SK-N-SH treated with all-trans-retinoic acid at 6 μM for 48 hours (cell line): ENCODE results near the gene THRB.

Experiments
- ATAC-seq: fragments of 200-7000 bp; cut with Tn5 transposase; 3 replicates; pipeline ENCODE4 v1.9.1; 2020; ENCODE audit warnings: mild to moderate bottlenecking, moderate library complexity
- ARNTL ChIP-seq: fragments of 450-650 bp; formaldehyde crosslinking; IDR thresholded peaks from 2 replicates; pipeline ENCODE4 v1.5.0; 2020; ENCODE audit warnings: low read depth, mild to moderate bottlenecking, moderate library complexity, borderline replicate concordance
- BACH2 ChIP-seq: fragments of 250-450 bp; sonication (Bioruptor Pico); IDR thresholded peaks from 2 replicates; pipeline ENCODE4 v1.9.0; 2021; ENCODE audit warnings: mild to moderate bottlenecking, borderline replicate concordance
- CSDC2 ChIP-seq: fragments of 250-450 bp; sonication (Bioruptor Pico); IDR thresholded peaks from 2 replicates; pipeline ENCODE4 v1.5.0; 2020; ENCODE audit warnings: mild to moderate bottlenecking, moderate library complexity
- ESRRG ChIP-seq: fragments of 250-450 bp; sonication (Bioruptor Pico); IDR thresholded peaks from 2 replicates; pipeline ENCODE4 v1.6.1; 2021; ENCODE audit warnings: mild to moderate bottlenecking
- GLIS3 ChIP-seq: fragments of 250-450 bp; sonication (Bioruptor Pico); IDR thresholded peaks from 2 replicates; pipeline ENCODE4 v1.5.0; 2020; ENCODE audit warnings: mild to moderate bottlenecking, moderate library complexity
- ISL1 ChIP-seq: fragments of 250-450 bp; sonication (Bioruptor Pico); IDR thresholded peaks from 2 replicates; pipeline ENCODE4 v2.1.2; 2022; ENCODE audit warnings: mild to moderate bottlenecking, moderate library complexity
- OSR1 ChIP-seq: fragments of 250-450 bp; sonication (Bioruptor Pico); IDR thresholded peaks from 2 replicates; pipeline ENCODE4 v1.8.0; 2022; ENCODE audit warnings: moderate library complexity, mild to moderate bottlenecking, inconsistent platforms
- POU6F1 ChIP-seq: fragments of 250-450 bp; sonication (Bioruptor Pico); IDR thresholded peaks from 2 replicates; pipeline ENCODE4 v1.8.0; 2021; ENCODE audit warnings: low read depth, mild to moderate bottlenecking, moderate library complexity, borderline replicate concordance
- PPARA ChIP-seq: fragments of 250-450 bp; sonication (Bioruptor Pico); IDR thresholded peaks from 2 replicates; pipeline ENCODE4 v1.5.0; 2020; ENCODE audit warnings: mild to moderate bottlenecking, borderline replicate concordance
- RARB ChIP-seq: fragments of 250-450 bp; sonication (Bioruptor Pico); IDR thresholded peaks from 2 replicates; pipeline ENCODE4 v1.8.0; 2021; ENCODE audit warnings: mild to moderate bottlenecking, moderate library complexity
- SNAI2 ChIP-seq: fragments of 250-450 bp; sonication (Bioruptor Pico); IDR thresholded peaks from 2 replicates; pipeline ENCODE4 v1.5.0; 2020; ENCODE audit warnings: mild to moderate bottlenecking, moderate library complexity
- TCF4 ChIP-seq: fragments of 250-450 bp; sonication (Bioruptor Pico); IDR thresholded peaks from 2 replicates; pipeline ENCODE4 v1.8.0; 2021; ENCODE audit warnings: mild to moderate bottlenecking, moderate library complexity, borderline replicate concordance
- TSHZ2 ChIP-seq: fragments of 250-450 bp; sonication (Bioruptor Pico); IDR thresholded peaks from 2 replicates; pipeline ENCODE4 v1.5.0; 2020; ENCODE audit warnings: mild to moderate bottlenecking, moderate library complexity
- ZC3H10 ChIP-seq: fragments of 250-450 bp; sonication (Bioruptor Pico); IDR thresholded peaks from 2 replicates; pipeline ENCODE4 v1.5.1; 2021; ENCODE audit warnings: mild to moderate bottlenecking, moderate library complexity
- ZFP3 ChIP-seq: fragments of 250-450 bp; sonication (Bioruptor Pico); IDR thresholded peaks from 2 replicates; pipeline ENCODE4 v1.5.0; 2020; ENCODE audit warnings: mild to moderate bottlenecking, moderate library complexity
- ZFP30 ChIP-seq: fragments of 450-650 bp; formaldehyde crosslinking; IDR thresholded peaks from 2 replicates; pipeline ENCODE4 v1.5.0; 2022; ENCODE audit warnings: mild to moderate bottlenecking, moderate library complexity
- ZNF565 ChIP-seq: fragments of 450-650 bp; formaldehyde crosslinking; conservative IDR thresholded peaks from 2 replicates; pipeline ENCODE4 v1.5.0; 2020; ENCODE audit warnings: low read depth, mild to moderate bottlenecking, moderate library complexity
- ZNF70 ChIP-seq: fragments of 450-650 bp; formaldehyde crosslinking; IDR thresholded peaks from 2 replicates; pipeline ENCODE4 v1.5.0; 2020; ENCODE audit warnings: mild to moderate bottlenecking, moderate library complexity
- ZNF8 ChIP-seq: fragments of 450-650 bp; formaldehyde crosslinking; IDR thresholded peaks from 2 replicates; pipeline ENCODE4 v1.5.0; 2020; ENCODE audit warnings: mild to moderate bottlenecking, moderate library complexity
- TF ChIP-seq, protein P1 (sequence below): fragments of 250-450 bp; sonication (Bioruptor Pico); IDR thresholded peaks from 2 replicates; pipeline ENCODE4 v1.5.1; 2020; ENCODE audit warnings: low read depth, mild to moderate bottlenecking, moderate library complexity
- TF ChIP-seq, protein P2 (sequence below): fragments of 250-450 bp; sonication (Bioruptor Pico); IDR thresholded peaks from 2 replicates; pipeline ENCODE4 v1.8.0; 2020; ENCODE audit warnings: mild to moderate bottlenecking, moderate library complexity, borderline replicate concordance
- TF ChIP-seq, protein P3 (sequence below): fragments of 250-450 bp; sonication (Bioruptor Pico); IDR thresholded peaks from 2 replicates; pipeline ENCODE4 v1.5.1; 2021; ENCODE audit warnings: mild to moderate bottlenecking, moderate library complexity

The THRB gene

GRCh38 chr3:24530471-24530870 is 35.8 kb upstream of the THRB start:
- ATAC-seq = no peak
- TF ChIP-seq RARB (CRISPR knock-in tag) = no peak
- no peak for TF ChIP-seq ZFP3 (CRISPR knock-in tag)
- TF ChIP-seq TCF4 (CRISPR knock-in tag) = no peak
- TF ChIP-seq ISL1 (CRISPR knock-in tag) = no peak
- TF ChIP-seq ARNTL (CRISPR knock-in tag) = no peak
- no peak for TF ChIP-seq ZNF70
- no peak for TF ChIP-seq TSHZ2 (CRISPR knock-in tag)
- TF ChIP-seq, protein P1, sequence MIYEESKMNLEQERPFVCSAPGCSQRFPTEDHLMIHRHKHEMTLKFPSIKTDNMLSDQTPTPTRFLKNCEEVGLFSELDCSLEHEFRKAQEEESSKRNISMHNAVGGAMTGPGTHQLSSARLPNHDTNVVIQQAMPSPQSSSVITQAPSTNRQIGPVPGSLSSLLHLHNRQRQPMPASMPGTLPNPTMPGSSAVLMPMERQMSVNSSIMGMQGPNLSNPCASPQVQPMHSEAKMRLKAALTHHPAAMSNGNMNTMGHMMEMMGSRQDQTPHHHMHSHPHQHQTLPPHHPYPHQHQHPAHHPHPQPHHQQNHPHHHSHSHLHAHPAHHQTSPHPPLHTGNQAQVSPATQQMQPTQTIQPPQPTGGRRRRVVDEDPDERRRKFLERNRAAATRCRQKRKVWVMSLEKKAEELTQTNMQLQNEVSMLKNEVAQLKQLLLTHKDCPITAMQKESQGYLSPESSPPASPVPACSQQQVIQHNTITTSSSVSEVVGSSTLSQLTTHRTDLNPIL (CRISPR knock-in tag) = no peak
- TF ChIP-seq POU6F1 (CRISPR knock-in tag) = no peak
- TF ChIP-seq CSDC2 = no peak
- TF ChIP-seq GLIS3 (CRISPR knock-in tag) = no peak
- TF ChIP-seq OSR1 (CRISPR knock-in tag) = no peak
- no peak for TF ChIP-seq SNAI2 (CRISPR knock-in tag)
- no peak for TF ChIP-seq ZC3H10 (CRISPR knock-in tag)
- TF ChIP-seq ZNF8 = no peak
- TF ChIP-seq, protein P2, sequence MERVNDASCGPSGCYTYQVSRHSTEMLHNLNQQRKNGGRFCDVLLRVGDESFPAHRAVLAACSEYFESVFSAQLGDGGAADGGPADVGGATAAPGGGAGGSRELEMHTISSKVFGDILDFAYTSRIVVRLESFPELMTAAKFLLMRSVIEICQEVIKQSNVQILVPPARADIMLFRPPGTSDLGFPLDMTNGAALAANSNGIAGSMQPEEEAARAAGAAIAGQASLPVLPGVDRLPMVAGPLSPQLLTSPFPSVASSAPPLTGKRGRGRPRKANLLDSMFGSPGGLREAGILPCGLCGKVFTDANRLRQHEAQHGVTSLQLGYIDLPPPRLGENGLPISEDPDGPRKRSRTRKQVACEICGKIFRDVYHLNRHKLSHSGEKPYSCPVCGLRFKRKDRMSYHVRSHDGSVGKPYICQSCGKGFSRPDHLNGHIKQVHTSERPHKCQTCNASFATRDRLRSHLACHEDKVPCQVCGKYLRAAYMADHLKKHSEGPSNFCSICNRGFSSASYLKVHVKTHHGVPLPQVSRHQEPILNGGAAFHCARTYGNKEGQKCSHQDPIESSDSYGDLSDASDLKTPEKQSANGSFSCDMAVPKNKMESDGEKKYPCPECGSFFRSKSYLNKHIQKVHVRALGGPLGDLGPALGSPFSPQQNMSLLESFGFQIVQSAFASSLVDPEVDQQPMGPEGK (CRISPR knock-in tag) = no peak
- TF ChIP-seq, protein P3, sequence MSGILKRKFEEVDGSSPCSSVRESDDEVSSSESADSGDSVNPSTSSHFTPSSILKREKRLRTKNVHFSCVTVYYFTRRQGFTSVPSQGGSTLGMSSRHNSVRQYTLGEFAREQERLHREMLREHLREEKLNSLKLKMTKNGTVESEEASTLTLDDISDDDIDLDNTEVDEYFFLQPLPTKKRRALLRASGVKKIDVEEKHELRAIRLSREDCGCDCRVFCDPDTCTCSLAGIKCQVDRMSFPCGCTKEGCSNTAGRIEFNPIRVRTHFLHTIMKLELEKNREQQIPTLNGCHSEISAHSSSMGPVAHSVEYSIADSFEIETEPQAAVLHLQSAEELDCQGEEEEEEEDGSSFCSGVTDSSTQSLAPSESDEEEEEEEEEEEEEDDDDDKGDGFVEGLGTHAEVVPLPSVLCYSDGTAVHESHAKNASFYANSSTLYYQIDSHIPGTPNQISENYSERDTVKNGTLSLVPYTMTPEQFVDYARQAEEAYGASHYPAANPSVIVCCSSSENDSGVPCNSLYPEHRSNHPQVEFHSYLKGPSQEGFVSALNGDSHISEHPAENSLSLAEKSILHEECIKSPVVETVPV (CRISPR knock-in tag) = no peak
- no peak for TF ChIP-seq BACH2 (CRISPR knock-in tag)

DNA sequence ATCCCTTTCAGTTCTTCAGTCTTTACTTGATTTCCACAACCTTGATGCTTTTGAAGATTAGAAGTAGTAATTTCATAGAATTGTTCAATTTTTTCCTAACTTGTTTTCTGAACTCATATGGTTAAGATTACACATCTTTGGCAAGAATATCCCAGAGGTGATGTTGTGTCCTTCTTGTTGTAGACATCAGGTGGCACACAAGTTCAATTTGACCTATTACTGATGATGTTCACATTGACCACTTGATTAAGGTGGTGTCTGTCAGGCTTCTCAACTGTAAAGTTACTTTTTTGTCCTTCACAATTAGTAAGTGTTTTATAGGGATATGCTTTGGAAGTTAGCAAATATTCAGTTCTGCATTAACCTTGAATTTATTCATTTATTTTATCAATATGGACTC is 34.6 kb upstream of the THRB start:
- TF ChIP-seq SNAI2 (CRISPR knock-in tag) = no peak
- TF ChIP-seq ISL1 (CRISPR knock-in tag) = no peak
- TF ChIP-seq, protein P2 (CRISPR knock-in tag) = no peak
- TF ChIP-seq ZC3H10 (CRISPR knock-in tag) = no peak
- no peak for TF ChIP-seq ZFP3 (CRISPR knock-in tag)
- no peak for TF ChIP-seq ESRRG
- TF ChIP-seq ZNF70 = no peak
- no peak for TF ChIP-seq ZFP30 (CRISPR knock-in tag)
- no peak for TF ChIP-seq PPARA (CRISPR knock-in tag)
- no peak for TF ChIP-seq ZNF565 (CRISPR knock-in tag)
- TF ChIP-seq ARNTL (CRISPR knock-in tag) = no peak
- TF ChIP-seq OSR1 (CRISPR knock-in tag) = no peak
- TF ChIP-seq, all 23 proteins: peak for 0
- no peak for ATAC-seq
